ENCODE results near the gene ACBD5.

DNA sequence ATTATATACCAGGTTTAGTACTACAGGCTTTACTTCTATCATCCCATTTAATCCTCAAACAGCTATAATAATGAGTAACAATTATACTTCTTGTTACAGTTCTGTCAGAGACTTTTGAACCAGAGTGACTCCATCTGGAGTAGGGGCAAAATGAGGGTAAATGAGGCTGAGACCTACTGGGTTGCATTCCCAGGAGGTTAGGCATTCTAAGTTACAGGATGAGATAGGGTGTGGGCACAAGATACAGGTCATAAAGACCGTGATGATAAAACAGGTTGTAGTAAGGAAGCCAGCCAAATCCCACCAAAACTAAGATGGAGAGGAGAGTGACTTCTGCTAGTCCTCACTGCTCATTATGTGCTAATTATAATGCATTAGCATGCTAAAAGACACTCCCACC, 90.3 kb downstream of the ACBD5 start:
- TF ChIP-seq POLR2A (IDR thresholded peaks at IDR 0.05), result no peak
- TF ChIP-seq, protein P1, sequence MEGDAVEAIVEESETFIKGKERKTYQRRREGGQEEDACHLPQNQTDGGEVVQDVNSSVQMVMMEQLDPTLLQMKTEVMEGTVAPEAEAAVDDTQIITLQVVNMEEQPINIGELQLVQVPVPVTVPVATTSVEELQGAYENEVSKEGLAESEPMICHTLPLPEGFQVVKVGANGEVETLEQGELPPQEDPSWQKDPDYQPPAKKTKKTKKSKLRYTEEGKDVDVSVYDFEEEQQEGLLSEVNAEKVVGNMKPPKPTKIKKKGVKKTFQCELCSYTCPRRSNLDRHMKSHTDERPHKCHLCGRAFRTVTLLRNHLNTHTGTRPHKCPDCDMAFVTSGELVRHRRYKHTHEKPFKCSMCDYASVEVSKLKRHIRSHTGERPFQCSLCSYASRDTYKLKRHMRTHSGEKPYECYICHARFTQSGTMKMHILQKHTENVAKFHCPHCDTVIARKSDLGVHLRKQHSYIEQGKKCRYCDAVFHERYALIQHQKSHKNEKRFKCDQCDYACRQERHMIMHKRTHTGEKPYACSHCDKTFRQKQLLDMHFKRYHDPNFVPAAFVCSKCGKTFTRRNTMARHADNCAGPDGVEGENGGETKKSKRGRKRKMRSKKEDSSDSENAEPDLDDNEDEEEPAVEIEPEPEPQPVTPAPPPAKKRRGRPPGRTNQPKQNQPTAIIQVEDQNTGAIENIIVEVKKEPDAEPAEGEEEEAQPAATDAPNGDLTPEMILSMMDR (IDR thresholded peaks at IDR 0.05), result no peak

Data from upper lobe of left lung (tissue), 4 donors.